DND-41 (cell line): ENCODE results near the gene DSTN.
A peak's percentile ranks its signal among the peaks of the same experiment; 100 is the strongest.

Experiments
- ATAC-seq: fragments of 200-7000 bp; cut with Tn5 transposase; 3 replicates; pipeline ENCODE4 v1.9.1; 2021; ENCODE audit warnings: low read depth; ENCODE audit not compliant: insufficient read depth
- DNase-seq: peaks from one replicate; pipeline ENCODE4 v3.0.0-alpha.2; 2020
- H2AFZ ChIP-seq: 2 replicates; pipeline ENCODE4 v1.6.0; 2012; ENCODE audit warnings: low read depth, low read length
- H3K27ac ChIP-seq: 2 replicates; pipeline ENCODE4 v1.5.1; 2012; ENCODE audit warnings: low read length, inconsistent platforms
- H3K27me3 ChIP-seq: fragments of 200-600 bp; sonication (generic); 2 replicates; pipeline ENCODE4 v1.6.0; 2012; ENCODE audit warnings: low read length, mild to moderate bottlenecking, inconsistent platforms; ENCODE audit not compliant: insufficient read depth, poor library complexity
- H3K36me3 ChIP-seq: 2 replicates; pipeline ENCODE4 v1.5.1; 2012; ENCODE audit warnings: low read length, inconsistent platforms; ENCODE audit not compliant: insufficient read depth
- H3K4me1 ChIP-seq: 2 replicates; pipeline ENCODE4 v1.5.1; 2012; ENCODE audit warnings: mild to moderate bottlenecking, low read length; ENCODE audit not compliant: insufficient read depth
- H3K4me2 ChIP-seq: 2 replicates; pipeline ENCODE4 v1.6.0; 2012; ENCODE audit warnings: mild to moderate bottlenecking, moderate library complexity, low read length, inconsistent platforms; ENCODE audit not compliant: insufficient read depth
- H3K4me3 ChIP-seq, 2 experiments: fragments of 200-600 bp in 1 of 2; shearing (Covaris generic) in 1 of 2; 2 replicates each; pipeline ENCODE4 v1.5.1; 2012 to 2016; ENCODE audit warnings: inconsistent platforms in 2 of 2, low read length in 2 of 2, mild to moderate bottlenecking in 2 of 2, low read depth in 1 of 2, moderate library complexity in 1 of 2
- H3K79me2 ChIP-seq: 2 replicates; pipeline ENCODE4 v1.6.0; 2012; ENCODE audit warnings: low read length, inconsistent platforms; ENCODE audit not compliant: insufficient read depth
- H3K9ac ChIP-seq: 2 replicates; pipeline ENCODE4 v1.6.0; 2012; ENCODE audit warnings: low read depth, mild to moderate bottlenecking, inconsistent platforms, low read length, moderate library complexity
- H3K9me3 ChIP-seq: 2 replicates; pipeline ENCODE4 v1.5.1; 2012; ENCODE audit warnings: low read length, moderate library complexity, mild to moderate bottlenecking, inconsistent platforms; ENCODE audit not compliant: insufficient read depth, severe bottlenecking
- H4K20me1 ChIP-seq: 2 replicates; pipeline ENCODE4 v1.6.0; 2012; ENCODE audit warnings: low read length; ENCODE audit not compliant: insufficient read depth
- CTCF ChIP-seq: IDR thresholded peaks from 2 replicates; pipeline ENCODE4 v1.5.1; 2012; ENCODE audit warnings: borderline replicate concordance, low read length, moderate library complexity, mild to moderate bottlenecking; ENCODE audit not compliant: poor library complexity, severe bottlenecking; ENCODE audit errors: extremely low read depth
- EZH2 ChIP-seq: IDR thresholded peaks from 3 replicates; pipeline ENCODE4 v1.6.1; 2012; ENCODE audit warnings: borderline replicate concordance, low read depth, mild to moderate bottlenecking, moderate library complexity, low read length, inconsistent platforms; ENCODE audit not compliant: severe bottlenecking

The DSTN gene

GRCh38 chr20:17533396-17533795 lies 36.5 kb upstream of the DSTN start:
- Histone ChIP-seq H2AFZ (peak overlapping the region; percentile 31; the same call in 1 of the 2 replicates), H3K27me3 (peaks cover 1% of the 10 kb centered on the region), H3K27ac (no peak overlapping the region), H3K4me2 (no peak overlapping the region), H3K4me1 (no peaks in the 10 kb centered on the region), H3K4me3 (no peak overlapping the region), H3K9ac (no peak overlapping the region), H3K9me3 (no peaks in the 10 kb centered on the region), H3K36me3 (no peaks in the 10 kb centered on the region), H3K79me2 (no peaks in the 10 kb centered on the region), H4K20me1 (no peaks in the 10 kb centered on the region)
- TF ChIP-seq EZH2 (no peak), CTCF (no peak)
- DNase-seq (peak; percentile 13), ATAC-seq (peak; percentile 57; the same call in 1 of the 3 replicates)

GRCh38 chr20:17534077-17534476 lies 35.8 kb upstream of the DSTN start:
- Histone ChIP-seq H3K9ac (no peak overlapping the region), H3K27ac (no peak overlapping the region), H3K4me1 (no peaks in the 10 kb centered on the region)

GRCh38 chr20:17536944-17537444 lies 32.9 kb upstream of the DSTN start:
- no peaks in the 10 kb centered on the region for H3K9me3 ChIP-seq
- H3K4me2 ChIP-seq, result no peak overlapping the region
- ATAC-seq, result peak; percentile 98
- no peaks in the 10 kb centered on the region for H4K20me1 ChIP-seq
- H3K4me3 ChIP-seq, result no peak overlapping the region
- TF ChIP-seq CTCF (peak; percentile 87), EZH2 (no peak)
- H2AFZ ChIP-seq, result no peak overlapping the region
- H3K36me3 ChIP-seq, result no peaks in the 10 kb centered on the region
- no peaks in the 10 kb centered on the region for H3K79me2 ChIP-seq
- peaks cover 14% of the 10 kb centered on the region for H3K27me3 ChIP-seq
- peak; percentile 65 for DNase-seq
- H3K4me1 ChIP-seq, result no peaks in the 10 kb centered on the region
- no peak overlapping the region for H3K27ac ChIP-seq
- no peak overlapping the region for H3K9ac ChIP-seq

More at GRCh38 chr20:17534077-17534476, 35.8 kb upstream of the DSTN start:
- Histone ChIP-seq H3K4me2 (no peak overlapping the region), H2AFZ (no peak overlapping the region), H4K20me1 (no peaks in the 10 kb centered on the region), H3K36me3 (no peaks in the 10 kb centered on the region), H3K9me3 (no peaks in the 10 kb centered on the region), H3K79me2 (no peaks in the 10 kb centered on the region), H3K27me3 (peaks cover 5% of the 10 kb centered on the region), H3K4me3 (no peak overlapping the region)
- ATAC-seq (no peak), DNase-seq (no peak)
- no peak for TF ChIP-seq CTCF
- no peak for TF ChIP-seq EZH2

GRCh38 chr20:17537959-17538358 lies 31.9 kb upstream of the DSTN start:
- Histone ChIP-seq H3K27me3 (peaks cover 15% of the 10 kb centered on the region), H3K4me1 (no peaks in the 10 kb centered on the region), H3K9me3 (no peaks in the 10 kb centered on the region), H3K79me2 (no peaks in the 10 kb centered on the region), H3K36me3 (no peaks in the 10 kb centered on the region), H3K9ac (no peak overlapping the region), H2AFZ (no peak overlapping the region), H3K27ac (no peak overlapping the region), H4K20me1 (no peaks in the 10 kb centered on the region), H3K4me2 (no peak overlapping the region), H3K4me3 (no peak overlapping the region)
- TF ChIP-seq EZH2 (no peak), CTCF (no peak)
- no peak for ATAC-seq
- no peak for DNase-seq
